Suprapubic skin (tissue), 3 donors: ENCODE results near the gene TCERG1L.

Source experiments
- CTCF ChIP-seq, 2 donors: fragments of 200-600 bp in 1 of 2; fragments of 450-650 bp in 1 of 2; sonication (generic) in 1 of 2; IDR thresholded peaks; one replicate each; pipeline ENCODE4 v1.5.1; 2016 to 2019; ENCODE audit warnings: antibody characterized with exemption in 2 of 2, mild to moderate bottlenecking in 1 of 2, moderate library complexity in 1 of 2
- POLR2A ChIP-seq, 2 donors: fragments of 450-650 bp; IDR thresholded peaks; one replicate each; pipeline ENCODE4 v1.6.1; 2017; ENCODE audit warnings: antibody characterized with exemption in 2 of 2, mild to moderate bottlenecking in 2 of 2, moderate library complexity in 2 of 2

GRCh38 chr10:131215776-131216175 lies 95.7 kb downstream of the TCERG1L start:
- no peak for TF ChIP-seq POLR2A (IDR thresholded peaks at IDR 0.05)
- no peak for TF ChIP-seq CTCF (IDR thresholded peaks at IDR 0.05)
